HT-29 (cell line): ENCODE measurements around the gene SCEL. TPM values are rescaled to one million over a fixed set of nuclear protein-coding genes. Genes with fewer than 3 reads are reported as not detected.
"Not testable (repeated sequence)": the region's sequence is repeated elsewhere in the genome, so short reads cannot be mapped to it uniquely, and the experiment has no call there.

Experiments
- DNase-seq: peaks from one replicate; pipeline ENCODE4 v3.0.0-alpha.2; 2015; ENCODE audit warnings: low spot score
- small RNA-seq: library from RNA; depleted of rRNA; stranded (forward); fragments of <200 nt; gene quantifications from one replicate; pipeline ENCODE3, GENCODE V24; 2014
- total RNA-seq: library from RNA; depleted of rRNA; stranded (reverse); fragments of >200 nt; shearing (Covaris generic); gene quantifications from 2 replicates; pipeline ENCODE4 v1.2.3, GENCODE V29; 2014; rRNA removed

SCEL gene
- total RNA-seq, 1 experiment from 2014 or later, result 2.1 TPM

DNA sequence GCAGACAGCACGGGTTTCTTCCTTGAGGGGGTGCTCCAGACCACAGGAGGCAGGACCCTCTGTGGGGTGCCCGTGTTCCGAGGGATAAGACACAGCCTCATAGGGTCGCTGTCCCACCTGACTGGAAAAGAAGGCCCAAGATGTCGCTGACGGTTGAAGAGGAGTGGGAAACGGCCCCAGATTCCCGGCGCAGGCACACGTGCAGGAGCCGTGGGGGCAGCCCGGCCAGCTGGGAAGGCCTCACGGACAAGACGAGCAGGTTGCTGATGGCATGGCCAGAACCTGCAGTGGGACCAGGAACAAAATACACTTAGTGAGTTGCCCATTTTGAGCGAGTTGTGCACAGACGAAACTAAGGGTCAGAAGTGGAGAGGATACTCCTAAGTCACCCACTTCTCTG lies 126.8 kb downstream of the SCEL start:
- DNase-seq, result not testable (repeated sequence)

DNA sequence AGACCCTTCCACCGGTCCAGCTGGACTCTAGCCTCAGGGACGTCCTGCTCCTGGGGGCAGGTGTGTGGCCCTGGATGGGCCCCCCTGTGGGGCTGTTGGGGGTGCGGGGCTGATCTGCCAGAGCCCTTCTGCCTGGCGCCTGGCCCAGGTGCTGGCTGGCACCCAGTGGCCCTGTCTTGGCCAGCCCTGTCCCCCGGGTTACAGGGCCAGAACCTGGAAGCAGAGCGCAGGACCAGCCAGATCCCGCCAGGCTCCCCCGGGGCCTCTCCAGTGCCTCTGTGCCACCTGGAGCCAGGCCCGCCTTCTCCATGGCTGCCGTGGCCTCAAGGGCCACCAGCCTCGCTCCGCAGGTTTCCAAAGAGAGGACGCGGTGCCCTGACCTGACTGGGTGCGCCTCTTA lies 127.3 kb downstream of the SCEL start:
- DNase-seq, result not testable (repeated sequence)

DNA sequence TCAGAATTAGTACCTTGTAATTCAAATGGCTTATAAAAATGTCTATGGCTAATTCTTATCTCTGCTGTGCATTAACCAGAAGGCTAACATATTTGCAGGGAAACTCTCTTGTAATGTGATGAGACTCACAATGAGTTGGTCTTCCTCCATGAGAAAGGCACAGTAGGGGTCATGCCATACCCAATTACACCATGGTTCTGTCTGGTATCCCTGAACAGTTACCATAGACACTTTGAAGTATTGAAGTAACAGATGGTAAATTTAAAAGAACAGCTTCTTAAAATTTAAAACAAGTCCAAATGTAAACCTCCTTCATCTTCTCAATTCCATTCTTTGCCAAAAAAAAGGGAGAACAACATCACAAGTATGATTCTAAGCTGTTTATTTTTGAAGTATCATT lies 139.3 kb downstream of the SCEL start:
- no peak for DNase-seq

DNA sequence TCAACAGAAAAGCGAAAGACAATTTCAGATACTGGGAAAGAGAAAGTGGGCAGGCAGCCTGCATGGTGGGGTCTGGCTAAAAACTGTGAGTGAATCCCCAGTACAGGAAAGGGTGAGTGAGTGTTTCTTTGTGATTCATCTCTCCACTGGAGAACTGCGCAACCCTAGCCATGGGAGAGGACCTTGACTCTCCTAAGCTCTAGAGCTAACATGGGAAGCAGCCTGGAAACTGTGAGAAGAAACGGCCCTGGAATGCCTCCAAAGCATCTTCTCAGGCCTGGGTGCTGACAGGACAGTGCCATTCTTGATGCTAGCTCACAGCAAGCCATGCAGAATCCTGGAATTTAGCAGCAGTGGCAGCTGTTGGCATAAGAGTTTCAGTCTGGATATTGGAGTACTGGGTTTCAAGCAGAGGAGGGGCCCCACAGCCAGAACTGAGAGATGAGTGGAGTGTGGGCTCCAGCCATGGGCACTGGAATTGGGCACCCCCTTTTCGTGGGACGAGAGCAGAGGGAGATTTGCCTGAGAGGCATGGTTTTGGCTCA lies 143.3 kb downstream of the SCEL start:
- DNase-seq, result no peak

DNA sequence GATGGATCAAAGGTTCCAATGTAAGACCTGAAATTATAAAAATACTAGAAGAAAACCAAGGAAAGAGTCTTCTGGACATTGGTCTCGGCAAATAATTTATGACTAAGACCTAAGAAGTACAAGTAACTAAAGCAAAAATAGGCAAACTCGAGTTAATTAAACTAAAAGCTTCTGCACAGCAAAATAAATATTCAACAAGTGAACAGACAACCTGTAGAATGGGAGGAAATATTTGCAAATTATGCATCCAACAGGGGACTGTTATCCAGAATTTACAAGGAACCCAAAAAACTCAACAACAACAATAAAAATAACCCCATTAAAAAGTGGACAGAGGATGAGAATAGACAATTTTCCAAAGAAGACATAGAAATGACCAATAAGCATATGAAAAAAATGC lies 152.3 kb downstream of the SCEL start:
- DNase-seq, result no peak

DNA sequence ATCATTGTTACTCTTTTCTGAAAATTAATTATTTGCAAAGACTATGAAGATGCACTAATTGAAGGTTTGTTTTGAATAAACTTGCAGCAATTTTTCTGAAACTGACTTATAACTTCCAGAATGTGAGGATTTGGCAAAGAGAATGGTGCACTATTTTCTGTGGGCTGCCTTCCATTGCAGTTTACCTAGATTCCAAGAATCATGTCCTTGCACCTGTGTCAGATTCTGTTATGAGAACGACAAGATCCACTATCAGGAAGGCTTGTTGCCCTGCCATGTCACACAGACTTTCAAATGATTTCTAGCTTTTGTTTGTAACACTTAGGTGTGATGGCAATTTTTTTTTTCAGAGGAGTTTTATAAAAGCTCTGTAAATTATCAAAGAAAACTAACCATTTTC lies 156.4 kb downstream of the SCEL start:
- DNase-seq, result no peak

DNA sequence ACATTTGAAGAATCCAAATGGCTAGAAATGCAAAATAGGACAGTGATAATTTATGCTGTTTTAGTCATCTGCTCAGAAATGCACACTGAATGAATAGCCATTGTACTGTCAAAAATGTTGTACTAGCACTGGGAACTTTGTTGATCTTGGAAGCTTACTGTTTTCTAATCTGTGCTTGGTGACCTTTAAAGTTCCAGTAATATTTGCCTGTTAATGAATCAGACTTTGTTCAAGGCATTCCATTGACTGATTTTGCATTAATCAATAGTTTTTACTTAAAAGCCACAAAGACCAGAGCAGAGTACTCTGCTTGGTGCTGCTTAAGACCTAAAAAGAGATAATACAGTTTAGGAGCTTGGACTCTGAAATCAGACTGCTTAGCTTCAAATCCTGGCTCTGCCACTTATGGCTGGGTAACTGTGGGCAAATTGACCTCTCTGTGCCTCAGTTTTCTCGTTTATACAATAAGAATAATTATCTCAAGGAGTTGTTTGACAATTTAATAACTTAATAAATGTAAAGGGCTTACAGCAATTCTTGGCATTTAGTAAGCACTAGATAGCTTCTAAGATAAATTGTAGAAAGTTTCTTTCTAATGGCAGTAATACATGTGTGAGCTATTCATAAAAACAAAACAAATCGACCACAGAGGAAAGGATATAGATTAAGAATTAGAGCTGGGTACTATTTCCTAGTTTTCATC lies 157.4 kb downstream of the SCEL start:
- no peak for DNase-seq

DNA sequence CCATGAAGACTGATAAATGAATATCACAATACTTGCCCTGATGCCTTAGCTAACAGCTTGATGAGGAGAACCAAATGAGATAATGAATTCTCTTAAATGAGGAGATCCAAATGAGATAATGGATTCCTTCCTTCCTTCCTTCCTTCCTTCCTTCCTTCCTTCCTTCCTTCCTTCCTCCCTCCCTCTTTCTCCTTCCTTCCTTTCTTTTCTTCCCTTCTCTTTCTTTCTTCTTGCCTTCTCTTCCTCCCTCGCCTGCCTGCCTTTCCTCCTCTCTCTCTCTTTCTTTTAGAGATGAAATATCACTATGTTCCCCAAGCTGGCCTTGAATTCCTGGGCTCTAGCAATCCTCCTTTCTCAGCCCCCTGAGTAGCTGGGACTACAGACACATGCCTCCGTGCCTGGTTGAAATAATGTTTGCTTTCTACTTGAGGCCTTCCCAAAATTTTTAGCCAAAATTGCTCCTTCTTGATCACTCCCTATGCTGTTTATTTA lies 158.0 kb downstream of the SCEL start:
- DNase-seq, result no peak

Small RNAs within 50 kb of the gene (small RNA-seq; reads per million reads assigned to genes)
- gene RNY3P7 (not detected), gene SPTLC1P5 (not detected)

Other genes starting within 250 kb of the SCEL start
- gene MYCBP2, start 208.6 kb upstream of the SCEL start, total RNA-seq, result 54.9 and 60.3 TPM in 2 replicates
- not detected in 2 replicates for gene SLAIN1, start 162.0 kb downstream of the SCEL start, total RNA-seq